Peyer's patch (tissue), 4 donors: ENCODE measurements around the gene THAP10. TPM values are rescaled to one million over a fixed set of nuclear protein-coding genes. Genes with fewer than 3 reads are reported as not detected.

ENCODE experiments used
- DNase-seq, 3 donors: peaks; one replicate each; pipeline ENCODE4 v3.0.0-alpha.2; 2017 to 2019
- H3K27ac ChIP-seq, 4 donors: fragments of 200-600 bp; sonication (generic); one replicate each; pipeline ENCODE4 v1.5.1; 2016 to 2019
- H3K27me3 ChIP-seq, 2 donors: fragments of 200-600 bp; sonication (generic); one replicate each; pipeline ENCODE4 v1.5.1; 2019
- H3K36me3 ChIP-seq, 3 donors: fragments of 200-600 bp; sonication (generic); one replicate each; pipeline ENCODE4 v1.5.1; 2016 to 2019
- H3K4me1 ChIP-seq, 4 donors: fragments of 200-600 bp; sonication (generic); one replicate each; pipeline ENCODE4 v1.5.1; 2016 to 2019
- H3K4me3 ChIP-seq, 4 donors: fragments of 200-600 bp; sonication (generic); 1 replicate in 3 of 4; 2 replicates in 1 of 4; pipeline ENCODE4 v1.5.1; 2016 to 2019; ENCODE audit warnings: mild to moderate bottlenecking in 1 of 4
- H3K9me3 ChIP-seq, 4 donors: fragments of 200-600 bp; sonication (generic); one replicate each; pipeline ENCODE4 v1.5.1; 2016 to 2019; ENCODE audit warnings: mild to moderate bottlenecking in 1 of 4
- CTCF ChIP-seq, 6 experiments: fragments of 450-650 bp in 4 of 6; fragments of 200-600 bp in 2 of 6; sonication (generic) in 1 of 6; IDR thresholded peaks; one replicate each; pipeline ENCODE4 v1.5.1; 2017 to 2019; ENCODE audit warnings: antibody characterized with exemption in 6 of 6, mild to moderate bottlenecking in 3 of 6, moderate library complexity in 1 of 6
- POLR2A ChIP-seq, 2 donors: fragments of 450-650 bp; IDR thresholded peaks; one replicate each; pipeline ENCODE4 v1.5.1; 2017; ENCODE audit warnings: antibody characterized with exemption in 2 of 2, mild to moderate bottlenecking in 2 of 2, moderate library complexity in 2 of 2
- total RNA-seq, 4 donors: library from RNA; depleted of rRNA; stranded (reverse); fragments of >200 nt; gene quantifications; one replicate each; pipeline ENCODE4 v1.1.0, GENCODE V29; 2016

Gene THAP10
- total RNA-seq, 4 donors from 2014 or later, result 1.2 to 6.0 (median 2.1) TPM

- no peaks in the 10 kb centered on the region for H3K27me3 ChIP-seq
- no peak overlapping the region for H3K4me3 ChIP-seq
- H3K27ac ChIP-seq, result no peak overlapping the region
- no peaks in the 10 kb centered on the region for H3K36me3 ChIP-seq
- TF ChIP-seq POLR2A (IDR thresholded peaks at IDR 0.05), result no peak
- no peak for TF ChIP-seq CTCF (IDR thresholded peaks at IDR 0.05)
- H3K9me3 ChIP-seq, result no peaks in the 10 kb centered on the region
- no peak for DNase-seq
- no peaks in the 10 kb centered on the region for H3K4me1 ChIP-seq
Measured at GRCh38 chr15:70923311-70924080, 31.3 kb upstream of the THAP10 start.

- Histone ChIP-seq H3K27me3 (no peaks in the 10 kb centered on the region), H3K9me3 (no peaks in the 10 kb centered on the region)
- no peak for DNase-seq
Measured at GRCh38 chr15:70922119-70922518, 29.9 kb upstream of the THAP10 start.

GRCh38 chr15:70920981-70921696 is 28.9 kb upstream of the THAP10 start:
- DNase-seq, result no peak
- H3K4me1 ChIP-seq, result no peaks in the 10 kb centered on the region

More at GRCh38 chr15:70922119-70922518, 29.9 kb upstream of the THAP10 start:
- no peaks in the 10 kb centered on the region for H3K36me3 ChIP-seq
- H3K4me1 ChIP-seq, result no peaks in the 10 kb centered on the region
- H3K4me3 ChIP-seq, result no peak overlapping the region
- TF ChIP-seq POLR2A (IDR thresholded peaks at IDR 0.05) (no peak), CTCF (IDR thresholded peaks at IDR 0.05) (no peak)
- no peak overlapping the region for H3K27ac ChIP-seq

GRCh38 chr15:70917955-70918354 is 25.7 kb upstream of the THAP10 start:
- TF ChIP-seq CTCF (IDR thresholded peaks at IDR 0.05) (no peak), POLR2A (IDR thresholded peaks at IDR 0.05) (no peak)
- no peaks in the 10 kb centered on the region for H3K4me1 ChIP-seq
- H3K27me3 ChIP-seq, result no peaks in the 10 kb centered on the region
- no peak overlapping the region for H3K27ac ChIP-seq
- H3K9me3 ChIP-seq, result no peaks in the 10 kb centered on the region
- no peaks in the 10 kb centered on the region for H3K36me3 ChIP-seq
- no peak for DNase-seq
- H3K4me3 ChIP-seq, result no peak overlapping the region

More at GRCh38 chr15:70920981-70921696, 28.9 kb upstream of the THAP10 start:
- Histone ChIP-seq H3K27me3 (no peaks in the 10 kb centered on the region), H3K4me3 (no peak overlapping the region), H3K36me3 (no peaks in the 10 kb centered on the region), H3K9me3 (no peaks in the 10 kb centered on the region), H3K27ac (no peak overlapping the region)
- TF ChIP-seq POLR2A (IDR thresholded peaks at IDR 0.05) (no peak), CTCF (IDR thresholded peaks at IDR 0.05) (no peak)

GRCh38 chr15:70916531-70916930 is 24.3 kb upstream of the THAP10 start:
- Histone ChIP-seq H3K4me3 (no peak overlapping the region), H3K27me3 (no peaks in the 10 kb centered on the region), H3K4me1 (no peaks in the 10 kb centered on the region), H3K27ac (no peak overlapping the region), H3K9me3 (no peaks in the 10 kb centered on the region), H3K36me3 (no peaks in the 10 kb centered on the region)
- TF ChIP-seq CTCF (IDR thresholded peaks at IDR 0.05), result no peak
- TF ChIP-seq POLR2A (IDR thresholded peaks at IDR 0.05), result no peak
- no peak for DNase-seq
